Common myeloid progenitor, CD34-positive (primary cell): ENCODE results near the gene PEX5L.
"Not testable (repeated sequence)": the region's sequence is repeated elsewhere in the genome, so short reads cannot be mapped to it uniquely, and the experiment has no call there.

ENCODE experiments used
- CTCF ChIA-PET: fragments of 350-600 bp; sonication (Branson Sonifier 250); formaldehyde crosslinking; loops from one replicate; lab custom pipeline; 2021; ENCODE audit warnings: antibody characterized with exemption; lab: Charles Lee
- POLR2A ChIA-PET: fragments of 350-600 bp; sonication (Branson Sonifier 250); formaldehyde crosslinking; loops from one replicate; lab custom pipeline; 2021; ENCODE audit warnings: antibody characterized with exemption; lab: Charles Lee
- DNase-seq, 3 donors: peaks; one replicate each; pipeline versions ENCODE4 v3.0.0 to v3.0.0-alpha.2; 2013
- H3K27ac ChIP-seq, 2 experiments: 1 replicate in 1 of 2; 2 replicates in 1 of 2; pipeline ENCODE4 v1.7.0; 2013; ENCODE audit warnings: inconsistent platforms in 2 of 2, low read length in 2 of 2, mild to moderate bottlenecking in 2 of 2, low read depth in 1 of 2, moderate library complexity in 1 of 2; ENCODE audit not compliant: severe bottlenecking in 2 of 2, insufficient read depth in 1 of 2, poor library complexity in 1 of 2
- H3K27me3 ChIP-seq, 5 experiments: replicated peaks in 2 of 5; 1 replicate in 3 of 5; 2 replicates in 2 of 5; pipeline versions ENCODE4 v1.6.1 to v1.7.0; 2013; ENCODE audit warnings: low read length in 4 of 5, mild to moderate bottlenecking in 2 of 5, moderate library complexity in 2 of 5, inconsistent platforms in 1 of 5; ENCODE audit not compliant: insufficient read depth in 5 of 5, control insufficient read depth in 4 of 5
- H3K36me3 ChIP-seq, 4 experiments: 1 replicate in 2 of 4; 2 replicates in 2 of 4; pipeline versions ENCODE4 v1.6.1 to v1.7.0; 2013; ENCODE audit warnings: low read length in 3 of 4, control low read depth in 1 of 4, mild to moderate bottlenecking in 1 of 4; ENCODE audit not compliant: control insufficient read depth in 4 of 4, insufficient read depth in 4 of 4
- H3K4me1 ChIP-seq, 4 experiments: 1 replicate in 3 of 4; 2 replicates in 1 of 4; pipeline versions ENCODE4 v1.6.1 to v1.7.1; 2013; ENCODE audit warnings: low read length in 3 of 4, mild to moderate bottlenecking in 3 of 4, control low read depth in 1 of 4, inconsistent platforms in 1 of 4, moderate library complexity in 1 of 4; ENCODE audit not compliant: control insufficient read depth in 4 of 4, insufficient read depth in 4 of 4; ENCODE audit errors: control extremely low read depth in 1 of 4
- H3K4me3 ChIP-seq, 7 experiments: 1 replicate in 4 of 7; 2 replicates in 3 of 7; pipeline versions ENCODE4 v1.5.1 to v1.7.0; 2013; ENCODE audit warnings: mild to moderate bottlenecking in 7 of 7, low read length in 6 of 7, moderate library complexity in 6 of 7, inconsistent platforms in 2 of 7, low read depth in 2 of 7, control low read depth in 1 of 7; ENCODE audit not compliant: insufficient read depth in 4 of 7, control insufficient read depth in 1 of 7; ENCODE audit errors: extremely low read depth in 1 of 7
- H3K9me3 ChIP-seq, 5 experiments: 1 replicate in 4 of 5; 2 replicates in 1 of 5; pipeline versions ENCODE4 v1.6.1 to v1.7.1; 2013; ENCODE audit warnings: low read length in 4 of 5, mild to moderate bottlenecking in 2 of 5, inconsistent platforms in 1 of 5, low read depth in 1 of 5, moderate library complexity in 1 of 5; ENCODE audit not compliant: control insufficient read depth in 4 of 5, insufficient read depth in 2 of 5; ENCODE audit errors: control extremely low read depth in 1 of 5
- WGBS: methylation state at CpG from one replicate; pipeline ENCODE4 v1.1.5; 2013; ENCODE audit not compliant: insufficient coverage; 5-methylcytosine and 5-hydroxymethylcytosine counted together

The PEX5L gene

GRCh38 chr3:179788996-179789395, 247.7 kb downstream of the PEX5L start:
- Histone ChIP-seq H3K27me3 (no peaks in the 10 kb centered on the region), H3K4me3 (no peak overlapping the region), H3K9me3 (no peaks in the 10 kb centered on the region), H3K36me3 (peaks cover 0 to 11% (median under 1%) of the 10 kb centered on the region in 4 experiments), H3K27ac (no peak overlapping the region), H3K4me1 (no peaks in the 10 kb centered on the region)
- CTCF ChIA-PET = no interaction called here
- no CpG with 5 or more reads among the region's 1 CpG for WGBS
- POLR2A ChIA-PET = no interaction called here
- DNase-seq = no peak

GRCh38 chr3:179782841-179783240, 253.9 kb downstream of the PEX5L start:
- CTCF ChIA-PET, H3K4me1 ChIP-seq, H3K4me3 ChIP-seq, H3K27ac ChIP-seq, POLR2A ChIA-PET, DNase-seq, H3K27me3 ChIP-seq: not testable (repeated sequence)
- WGBS = no CpG with 5 or more reads among the region's 5 CpGs
- peaks cover 3 to 46% (median 22%) of the 10 kb centered on the region in 4 experiments for H3K36me3 ChIP-seq
- H3K9me3 ChIP-seq = peaks cover 0 to 15% (median 2%) of the 10 kb centered on the region in 5 experiments

GRCh38 chr3:179775416-179776122, 261.2 kb downstream of the PEX5L start:
- Histone ChIP-seq H3K4me3 (no peak overlapping the region), H3K27me3 (no peaks in the 10 kb centered on the region), H3K27ac (no peak overlapping the region), H3K4me1 (peaks cover 0 to 3% (median 1%) of the 10 kb centered on the region in 4 experiments), H3K36me3 (peaks cover 3 to 31% (median 12%) of the 10 kb centered on the region in 4 experiments), H3K9me3 (peaks cover 0 to 13% (median 3%) of the 10 kb centered on the region in 5 experiments)
- ChIA-PET CTCF (no interaction called here), POLR2A (interaction anchor here (0.6 kb wide), 1 partner anchor 628 kb away, joined by 3 read pairs; no protein-coding TSS in a partner anchor)
- no peak for DNase-seq
- WGBS = 99% methylated on average over 19 of the region's 28 CpGs

- 100% methylated on average over 2 of the region's 5 CpGs for WGBS
- H3K27me3 ChIP-seq = no peaks in the 10 kb centered on the region
- POLR2A ChIA-PET = no interaction called here
- no peak overlapping the region for H3K27ac ChIP-seq
- no peak for DNase-seq
- peaks cover 0 to 12% (median 5%) of the 10 kb centered on the region in 4 experiments for H3K36me3 ChIP-seq
- CTCF ChIA-PET = interaction anchor here (1.2 kb wide), 1 partner anchor 22 kb away, joined by 3 read pairs; no protein-coding TSS in a partner anchor
- H3K4me1 ChIP-seq = peaks cover 5 to 25% (median 15%) of the 10 kb centered on the region in 4 experiments
- H3K4me3 ChIP-seq = no peak overlapping the region
- peaks cover 0 to 5% (median 0%) of the 10 kb centered on the region in 5 experiments for H3K9me3 ChIP-seq
Observed at GRCh38 chr3:179772297-179772696, 264.4 kb downstream of the PEX5L start.

- ChIA-PET POLR2A (no interaction called here), CTCF (interaction anchor here (1.2 kb wide), 1 partner anchor 21 kb away, joined by 3 read pairs; no protein-coding TSS in a partner anchor)
- H3K4me3 ChIP-seq = no peak overlapping the region
- peak in 2 of 3 donors; percentile 17 to 42 for DNase-seq
- H3K36me3 ChIP-seq = peaks cover 0 to 14% (median 6%) of the 10 kb centered on the region in 4 experiments
- H3K27ac ChIP-seq = no peak overlapping the region
- peaks cover 0 to 5% (median 0%) of the 10 kb centered on the region in 5 experiments for H3K9me3 ChIP-seq
- WGBS = 73% methylated on average over 4 of the region's 4 CpGs
- H3K27me3 ChIP-seq = no peaks in the 10 kb centered on the region
- peaks cover 5 to 25% (median 15%) of the 10 kb centered on the region in 4 experiments for H3K4me1 ChIP-seq
Observed at GRCh38 chr3:179771797-179772196, 264.9 kb downstream of the PEX5L start.

- H3K4me1 ChIP-seq = peaks cover 5 to 25% (median 15%) of the 10 kb centered on the region in 4 experiments
- no peak overlapping the region for H3K4me3 ChIP-seq
- peak in 2 of 3 donors; percentile 33 to 41 for DNase-seq
- ChIA-PET POLR2A (no interaction called here), CTCF (no interaction called here)
- WGBS = 98% methylated on average over 4 of the region's 9 CpGs
- H3K27ac ChIP-seq = peak overlapping the region in 1 of 2 experiments; percentile 19
- H3K9me3 ChIP-seq = no peaks in the 10 kb centered on the region
- no peaks in the 10 kb centered on the region for H3K27me3 ChIP-seq
- peaks cover 3 to 22% (median 16%) of the 10 kb centered on the region in 4 experiments for H3K36me3 ChIP-seq
Observed at GRCh38 chr3:179769411-179770247, 267.1 kb downstream of the PEX5L start.
